Panc1 (cell line): ENCODE results near the gene MFAP3. TPM values are rescaled to one million over a fixed set of nuclear protein-coding genes. Genes with fewer than 3 reads are reported as not detected.

ENCODE experiments used
- ATAC-seq: fragments of 200-7000 bp; cut with Tn5 transposase; 2 replicates; pipeline ENCODE4 v1.9.1; 2020; ENCODE audit warnings: mild to moderate bottlenecking, moderate library complexity
- BruUV-seq: library from RNA; stranded (reverse); fragments of 400-500 nt; replicated peaks from 2 replicates; lab custom pipeline; 2021; lab: Mats Ljungman, UMichigan
- CTCF ChIA-PET: fragments of 300-600 bp; sonication (Branson Sonifier 250); formaldehyde crosslinking; loops from one replicate; lab custom pipeline; 2022; ENCODE audit warnings: antibody characterized with exemption; lab: Charles Lee
- POLR2A ChIA-PET: fragments of 300-600 bp; sonication (Branson Sonifier 250); formaldehyde crosslinking; loops from one replicate; lab custom pipeline; 2022; ENCODE audit warnings: antibody characterized with exemption; lab: Charles Lee
- DNase-seq: peaks from one replicate; pipeline ENCODE4 v3.0.0-alpha.2; 2010; ENCODE audit warnings: low read depth, low spot score
- H3K27ac ChIP-seq: 2 replicates; pipeline ENCODE4 v1.5.1; 2011; ENCODE audit warnings: mild to moderate bottlenecking, low read length, inconsistent platforms
- H3K27me3 ChIP-seq: fragments of 200-500 bp; sonication (Bioruptor generic); 2 replicates; pipeline ENCODE4 v1.6.0; 2014; ENCODE audit warnings: low read length, inconsistent platforms; ENCODE audit not compliant: control insufficient read depth, insufficient read depth
- H3K36me3 ChIP-seq: fragments of 200-500 bp; sonication (Bioruptor generic); 2 replicates; pipeline ENCODE4 v1.5.1; 2014; ENCODE audit warnings: inconsistent platforms, mild to moderate bottlenecking, low read length, moderate library complexity; ENCODE audit not compliant: control insufficient read depth, insufficient read depth
- H3K4me1 ChIP-seq: 2 replicates; pipeline ENCODE4 v1.5.1; 2011; ENCODE audit warnings: inconsistent platforms, mild to moderate bottlenecking, low read length, moderate library complexity; ENCODE audit not compliant: control insufficient read depth, insufficient read depth
- H3K4me3 ChIP-seq, 2 experiments: 2 replicates each; pipeline ENCODE4 v1.5.1; 2011 to 2012; ENCODE audit warnings: low read depth in 2 of 2, low read length in 2 of 2, mild to moderate bottlenecking in 2 of 2, inconsistent platforms in 1 of 2, moderate library complexity in 1 of 2
- H3K9me3 ChIP-seq: fragments of 200-500 bp; sonication (Bioruptor generic); 2 replicates; pipeline ENCODE4 v1.5.1; 2014; ENCODE audit warnings: low read depth, mild to moderate bottlenecking, inconsistent platforms, low read length, moderate library complexity; ENCODE audit not compliant: control insufficient read depth, insufficient read depth
- POLR2AphosphoS5 ChIP-seq: IDR thresholded peaks from 2 replicates; pipeline ENCODE4 v1.6.1; 2012; ENCODE audit warnings: mild to moderate bottlenecking, low read depth, low read length, moderate library complexity
- SIN3A ChIP-seq: IDR thresholded peaks from 2 replicates; pipeline ENCODE4 v1.6.1; 2012; ENCODE audit warnings: low read depth, mild to moderate bottlenecking, low read length, moderate library complexity, borderline replicate concordance; ENCODE audit not compliant: insufficient read depth
- in situ Hi-C: cut with HindIII; loops from 2 replicates; pipeline ENCODE4 v1.10.0; 2016; ENCODE audit warnings: low sequenced_read_pairs, low pct_unique_long_range_greater_than_20kb
- intact Hi-C: fragments of 100-400 bp; cut with micrococcal nuclease; formaldehyde crosslinking; loops from one replicate; pipeline ENCODE4 v1.10.0; 2022; ENCODE audit not compliant: unreplicated experiment
- total RNA-seq: library from RNA; stranded (reverse); gene quantifications from one replicate; pipeline ENCODE4 v1.2.1, GENCODE V29; 2021; ENCODE audit not compliant: unreplicated experiment
- TF ChIP-seq, protein P1 (sequence below): fragments of 450-650 bp; IDR thresholded peaks from 2 replicates; pipeline ENCODE4 v1.5.1; 2017; ENCODE audit warnings: mild to moderate bottlenecking
- TF ChIP-seq, protein P2 (sequence below), 2 experiments: IDR thresholded peaks; 2 replicates each; pipeline ENCODE4 v1.6.1; 2011 to 2012; ENCODE audit warnings: low read depth in 2 of 2, control low read depth in 1 of 2, low read length in 1 of 2, mild to moderate bottlenecking in 1 of 2, moderate library complexity in 1 of 2; ENCODE audit not compliant: insufficient read depth in 1 of 2

The MFAP3 gene
- total RNA-seq, 1 experiment from 2014 or later: 24.2 TPM

DNA sequence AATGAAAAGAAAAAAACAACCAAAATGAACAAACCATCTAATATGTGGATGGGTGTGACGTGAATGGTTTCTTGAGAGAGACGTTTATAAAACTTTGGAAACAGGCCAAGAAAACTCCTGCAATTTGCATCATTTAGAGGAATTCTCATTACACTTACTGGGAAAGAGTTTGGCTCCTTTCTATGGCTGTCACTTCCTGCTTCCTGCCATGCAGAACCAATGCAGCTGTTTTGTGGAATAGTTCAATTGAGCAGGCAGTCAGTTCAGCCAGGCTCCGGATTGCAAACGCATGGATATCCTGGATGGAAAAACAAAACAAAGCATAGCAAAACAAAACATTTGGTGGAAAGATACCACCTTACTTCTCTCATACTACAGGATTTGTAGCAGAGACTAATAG is 36.7 kb upstream of the MFAP3 start:
- Histone ChIP-seq H3K27me3 (no peaks in the 10 kb centered on the region), H3K4me1 (no peaks in the 10 kb centered on the region), H3K9me3 (no peaks in the 10 kb centered on the region), H3K36me3 (no peaks in the 10 kb centered on the region), H3K27ac (no peak overlapping the region), H3K4me3 (no peak overlapping the region)
- ChIA-PET CTCF (no interaction called here), POLR2A (no interaction called here)
- BruUV-seq: no TSS peak
- no peak for TF ChIP-seq POLR2AphosphoS5
- TF ChIP-seq, protein P1, sequence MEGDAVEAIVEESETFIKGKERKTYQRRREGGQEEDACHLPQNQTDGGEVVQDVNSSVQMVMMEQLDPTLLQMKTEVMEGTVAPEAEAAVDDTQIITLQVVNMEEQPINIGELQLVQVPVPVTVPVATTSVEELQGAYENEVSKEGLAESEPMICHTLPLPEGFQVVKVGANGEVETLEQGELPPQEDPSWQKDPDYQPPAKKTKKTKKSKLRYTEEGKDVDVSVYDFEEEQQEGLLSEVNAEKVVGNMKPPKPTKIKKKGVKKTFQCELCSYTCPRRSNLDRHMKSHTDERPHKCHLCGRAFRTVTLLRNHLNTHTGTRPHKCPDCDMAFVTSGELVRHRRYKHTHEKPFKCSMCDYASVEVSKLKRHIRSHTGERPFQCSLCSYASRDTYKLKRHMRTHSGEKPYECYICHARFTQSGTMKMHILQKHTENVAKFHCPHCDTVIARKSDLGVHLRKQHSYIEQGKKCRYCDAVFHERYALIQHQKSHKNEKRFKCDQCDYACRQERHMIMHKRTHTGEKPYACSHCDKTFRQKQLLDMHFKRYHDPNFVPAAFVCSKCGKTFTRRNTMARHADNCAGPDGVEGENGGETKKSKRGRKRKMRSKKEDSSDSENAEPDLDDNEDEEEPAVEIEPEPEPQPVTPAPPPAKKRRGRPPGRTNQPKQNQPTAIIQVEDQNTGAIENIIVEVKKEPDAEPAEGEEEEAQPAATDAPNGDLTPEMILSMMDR: no peak
- TF ChIP-seq, protein P2, sequence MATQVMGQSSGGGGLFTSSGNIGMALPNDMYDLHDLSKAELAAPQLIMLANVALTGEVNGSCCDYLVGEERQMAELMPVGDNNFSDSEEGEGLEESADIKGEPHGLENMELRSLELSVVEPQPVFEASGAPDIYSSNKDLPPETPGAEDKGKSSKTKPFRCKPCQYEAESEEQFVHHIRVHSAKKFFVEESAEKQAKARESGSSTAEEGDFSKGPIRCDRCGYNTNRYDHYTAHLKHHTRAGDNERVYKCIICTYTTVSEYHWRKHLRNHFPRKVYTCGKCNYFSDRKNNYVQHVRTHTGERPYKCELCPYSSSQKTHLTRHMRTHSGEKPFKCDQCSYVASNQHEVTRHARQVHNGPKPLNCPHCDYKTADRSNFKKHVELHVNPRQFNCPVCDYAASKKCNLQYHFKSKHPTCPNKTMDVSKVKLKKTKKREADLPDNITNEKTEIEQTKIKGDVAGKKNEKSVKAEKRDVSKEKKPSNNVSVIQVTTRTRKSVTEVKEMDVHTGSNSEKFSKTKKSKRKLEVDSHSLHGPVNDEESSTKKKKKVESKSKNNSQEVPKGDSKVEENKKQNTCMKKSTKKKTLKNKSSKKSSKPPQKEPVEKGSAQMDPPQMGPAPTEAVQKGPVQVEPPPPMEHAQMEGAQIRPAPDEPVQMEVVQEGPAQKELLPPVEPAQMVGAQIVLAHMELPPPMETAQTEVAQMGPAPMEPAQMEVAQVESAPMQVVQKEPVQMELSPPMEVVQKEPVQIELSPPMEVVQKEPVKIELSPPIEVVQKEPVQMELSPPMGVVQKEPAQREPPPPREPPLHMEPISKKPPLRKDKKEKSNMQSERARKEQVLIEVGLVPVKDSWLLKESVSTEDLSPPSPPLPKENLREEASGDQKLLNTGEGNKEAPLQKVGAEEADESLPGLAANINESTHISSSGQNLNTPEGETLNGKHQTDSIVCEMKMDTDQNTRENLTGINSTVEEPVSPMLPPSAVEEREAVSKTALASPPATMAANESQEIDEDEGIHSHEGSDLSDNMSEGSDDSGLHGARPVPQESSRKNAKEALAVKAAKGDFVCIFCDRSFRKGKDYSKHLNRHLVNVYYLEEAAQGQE (IDR thresholded peaks at IDR 0.05; ENCODE audit: insufficient read depth in 1 of 2, low read depth in 2 of 2, low read length in 1 of 2): no peak
- TF ChIP-seq SIN3A: no peak
- in situ Hi-C loops (no loop called here), intact Hi-C loops (no loop called here)
- ATAC-seq: no peak
- DNase-seq: no peak

DNA sequence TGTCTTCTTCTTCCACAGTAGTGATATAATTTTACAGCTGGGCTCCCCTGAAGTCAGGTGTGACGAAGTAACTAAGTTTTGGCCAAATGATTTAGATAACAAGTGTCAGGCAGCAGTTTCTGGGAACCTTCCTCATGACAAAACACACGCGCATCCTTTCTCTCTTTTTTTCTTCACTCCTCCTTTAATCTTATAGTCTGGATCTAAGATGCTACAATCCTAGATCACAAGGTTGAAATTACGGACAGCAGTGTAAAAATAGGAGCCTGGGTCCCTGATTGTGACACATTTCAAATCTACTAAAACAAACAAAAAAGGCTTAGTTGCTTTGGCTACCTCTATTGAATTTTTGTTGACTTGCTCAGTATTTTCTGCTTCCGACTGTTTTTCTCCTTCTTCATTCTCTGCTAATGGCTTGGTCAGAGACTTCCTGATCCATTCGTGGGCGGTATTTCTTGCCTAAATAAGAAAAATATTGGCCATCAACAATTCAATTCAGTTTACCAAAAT is 36.2 kb upstream of the MFAP3 start:
- H3K4me3 ChIP-seq: no peak overlapping the region
- in situ Hi-C loops (no loop called here), intact Hi-C loops (no loop called here)
- ATAC-seq: no peak
- BruUV-seq: no TSS peak
- H3K27ac ChIP-seq: no peak overlapping the region
- TF ChIP-seq POLR2AphosphoS5 (no peak), SIN3A (no peak)
- TF ChIP-seq, protein P2 (IDR thresholded peaks at IDR 0.05; ENCODE audit: insufficient read depth in 1 of 2, low read depth in 2 of 2, low read length in 1 of 2): no peak
- H3K4me1 ChIP-seq: no peaks in the 10 kb centered on the region
- no peaks in the 10 kb centered on the region for H3K9me3 ChIP-seq
- H3K36me3 ChIP-seq: no peaks in the 10 kb centered on the region
- CTCF ChIA-PET: no interaction called here
- no peak for DNase-seq
- no peaks in the 10 kb centered on the region for H3K27me3 ChIP-seq
- POLR2A ChIA-PET: no interaction called here
